ENCODE measurements around the gene TRIM72.
A peak's percentile ranks its signal among the peaks of the same experiment; 100 is the strongest.

The TRIM72 gene

GRCh38 chr16:31256466-31256865, 42.5 kb downstream of the TRIM72 start:
- in situ Hi-C loops (cut with MboI; ENCODE audit: low sequenced_read_pairs, unreplicated experiment): no loop called here
- TF ChIP-seq CTCF (IDR thresholded peaks at IDR 0.05; ENCODE audit: borderline replicate concordance, control extremely low read depth, extremely low read depth, insufficient read depth, missing control alignments): no peak
- DNase-seq (ENCODE audit: low spot score): no peak

GRCh38 chr16:31258366-31258765, 44.4 kb downstream of the TRIM72 start:
- in situ Hi-C loops (cut with MboI; ENCODE audit: low sequenced_read_pairs, unreplicated experiment): no loop called here
- no peak for DNase-seq (ENCODE audit: low spot score)
- TF ChIP-seq CTCF (IDR thresholded peaks at IDR 0.05; ENCODE audit: borderline replicate concordance, control extremely low read depth, extremely low read depth, insufficient read depth, missing control alignments): no peak

GRCh38 chr16:31260136-31260931, 46.4 kb downstream of the TRIM72 start:
- DNase-seq (ENCODE audit: low spot score): no peak
- in situ Hi-C loops (cut with MboI; ENCODE audit: low sequenced_read_pairs, unreplicated experiment): no loop called here
- TF ChIP-seq CTCF (IDR thresholded peaks at IDR 0.05; ENCODE audit: borderline replicate concordance, control extremely low read depth, extremely low read depth, insufficient read depth, missing control alignments): no peak

GRCh38 chr16:31262084-31262483, 48.2 kb downstream of the TRIM72 start:
- TF ChIP-seq CTCF (IDR thresholded peaks at IDR 0.05; ENCODE audit: borderline replicate concordance, control extremely low read depth, extremely low read depth, insufficient read depth, missing control alignments): no peak
- no peak for DNase-seq (ENCODE audit: low spot score)
- in situ Hi-C loops (cut with MboI; ENCODE audit: low sequenced_read_pairs, unreplicated experiment): no loop called here

- in situ Hi-C loops (cut with MboI; ENCODE audit: low sequenced_read_pairs, unreplicated experiment): no loop called here
- no peak for TF ChIP-seq CTCF (IDR thresholded peaks at IDR 0.05; ENCODE audit: borderline replicate concordance, control extremely low read depth, extremely low read depth, insufficient read depth, missing control alignments)
- DNase-seq (ENCODE audit: low spot score): peak; percentile 89
These were observed 51.7 kb downstream of the TRIM72 start for GRCh38 chr16:31265329-31266245.

GRCh38 chr16:31267332-31268032, 53.6 kb downstream of the TRIM72 start:
- DNase-seq (ENCODE audit: low spot score): no peak
- TF ChIP-seq CTCF (IDR thresholded peaks at IDR 0.05; ENCODE audit: borderline replicate concordance, control extremely low read depth, extremely low read depth, insufficient read depth, missing control alignments): no peak
- in situ Hi-C loops (cut with MboI; ENCODE audit: low sequenced_read_pairs, unreplicated experiment): no loop called here
